ENCODE results near the gene MTG2.
"Not testable (repeated sequence)": the region's sequence is repeated elsewhere in the genome, so short reads cannot be mapped to it uniquely, and the experiment has no call there.

MTG2 gene

DNA sequence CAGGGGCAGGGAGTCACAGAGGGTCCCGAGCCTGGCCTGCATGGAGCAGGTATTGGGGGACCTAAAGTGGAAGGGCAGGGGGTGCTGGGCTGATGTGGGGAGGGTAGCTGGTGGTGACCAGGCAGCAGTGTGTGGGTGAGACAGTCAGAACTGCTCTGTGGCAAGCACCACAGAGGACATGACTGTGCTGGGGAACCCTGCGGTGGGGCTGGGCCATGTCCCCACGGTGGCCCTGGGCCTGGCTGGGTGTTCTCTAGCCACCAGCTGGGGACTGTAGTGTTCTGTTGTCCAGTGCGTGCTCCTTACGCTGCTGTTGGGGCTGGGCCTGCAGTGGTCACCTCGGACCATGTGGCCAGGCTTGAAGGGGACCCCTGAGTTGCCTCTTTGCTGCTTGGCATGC, 35.7 kb upstream of the MTG2 start:
- no peak overlapping the region for H2AK5ac ChIP-seq (ENCODE audit: low read length)
- no peak overlapping the region for H4K12ac ChIP-seq (ENCODE audit: low read depth, low read length)
- no peak overlapping the region for H2AFZ ChIP-seq (ENCODE audit: insufficient read depth, low read length, poor library complexity)
- no peak overlapping the region for H3K18ac ChIP-seq (ENCODE audit: low read length)
- WGBS (ENCODE audit: extremely low coverage, insufficient coverage, insufficient read length), result no CpG with 5 or more reads among the region's 6 CpGs
- H3K27ac ChIP-seq (ENCODE audit: low read depth, low read length), result no peak overlapping the region
- no peak overlapping the region for H3K4me3 ChIP-seq (ENCODE audit: low read depth, low read length)
- H3K9me3 ChIP-seq (ENCODE audit: insufficient read depth, low read depth, low read length), result peaks cover 4% of the 10 kb centered on the region
- peak overlapping the region; percentile 93 for H3K4ac ChIP-seq (ENCODE audit: low read depth, low read length)
- H3K9ac ChIP-seq (ENCODE audit: low read length), result no peak overlapping the region
- H2BK120ac ChIP-seq (ENCODE audit: insufficient read depth, low read length, poor library complexity), result no peak overlapping the region
- no peak overlapping the region for H4K8ac ChIP-seq (ENCODE audit: low read depth, low read length)
- H3K4me1 ChIP-seq (ENCODE audit: control insufficient read depth in 1 of 2, insufficient read depth in 2 of 2, low read length in 2 of 2), result peaks cover 9 to 20% of the 10 kb centered on the region in 2 experiments
- no peak overlapping the region for H2BK5ac ChIP-seq (ENCODE audit: low read depth, low read length, poor library complexity)
- H3K79me1 ChIP-seq (ENCODE audit: low read length), result peaks cover 7% of the 10 kb centered on the region
- no peak for DNase-seq
- no peaks in the 10 kb centered on the region for H3K27me3 ChIP-seq (ENCODE audit: insufficient read depth, low read length)
- H3K79me2 ChIP-seq (ENCODE audit: control insufficient read depth, insufficient read depth, low read length, poor library complexity), result peaks cover 41% of the 10 kb centered on the region
- no peak overlapping the region for H3K4me2 ChIP-seq (ENCODE audit: low read length)
- H3K14ac ChIP-seq (ENCODE audit: low read length), result no peak overlapping the region
- H3K36me3 ChIP-seq (ENCODE audit: control insufficient read depth in 1 of 2, insufficient read depth in 2 of 2, low read length in 2 of 2), result peaks cover 10 to 12% of the 10 kb centered on the region in 2 experiments
- no peak overlapping the region for H2BK12ac ChIP-seq (ENCODE audit: low read length)
- no peak overlapping the region for H4K91ac ChIP-seq (ENCODE audit: low read depth, low read length)
- no peak overlapping the region for H3K23ac ChIP-seq (ENCODE audit: low read length)

DNA sequence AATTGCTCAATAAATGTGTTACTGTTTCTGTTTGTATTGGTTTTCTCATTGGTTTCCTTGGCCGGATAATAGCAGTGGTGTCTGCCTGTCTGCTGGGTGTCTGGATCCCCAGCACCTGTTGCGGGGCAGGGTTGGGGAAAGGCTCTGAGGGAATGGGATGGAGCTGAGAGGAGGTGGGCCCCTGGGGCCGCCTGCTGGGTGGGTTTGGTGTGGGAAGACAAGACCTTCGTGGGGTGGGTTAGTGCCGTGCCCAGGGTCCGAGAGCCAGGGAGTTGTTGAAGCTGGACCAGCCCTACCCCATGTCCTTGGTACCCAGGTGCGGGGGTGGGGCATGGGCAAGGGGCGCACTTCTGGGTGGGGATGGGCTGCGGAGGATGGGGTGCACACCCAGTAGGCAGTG, 35.3 kb upstream of the MTG2 start:
- no CpG with 5 or more reads among the region's 9 CpGs for WGBS (ENCODE audit: extremely low coverage, insufficient coverage, insufficient read length)
- Histone ChIP-seq H2AFZ (ENCODE audit: insufficient read depth, low read length, poor library complexity) (no peak overlapping the region), H3K4me2 (ENCODE audit: low read length) (no peak overlapping the region)

GRCh38 chr20:62148383-62148782, 34.4 kb upstream of the MTG2 start:
- H3K4me3 ChIP-seq (ENCODE audit: low read depth, low read length); H3K23ac ChIP-seq (ENCODE audit: low read length); H3K27me3 ChIP-seq (ENCODE audit: insufficient read depth, low read length); H2AFZ ChIP-seq (ENCODE audit: insufficient read depth, low read length, poor library complexity); H3K9ac ChIP-seq (ENCODE audit: low read length); H3K27ac ChIP-seq (ENCODE audit: low read depth, low read length); H3K14ac ChIP-seq (ENCODE audit: low read length); DNase-seq; H3K9me3 ChIP-seq (ENCODE audit: insufficient read depth, low read depth, low read length); H2AK5ac ChIP-seq (ENCODE audit: low read length); H4K91ac ChIP-seq (ENCODE audit: low read depth, low read length); H2BK5ac ChIP-seq (ENCODE audit: low read depth, low read length, poor library complexity); H2BK120ac ChIP-seq (ENCODE audit: insufficient read depth, low read length, poor library complexity); H3K4me2 ChIP-seq (ENCODE audit: low read length); H2BK12ac ChIP-seq (ENCODE audit: low read length); H4K8ac ChIP-seq (ENCODE audit: low read depth, low read length); H4K12ac ChIP-seq (ENCODE audit: low read depth, low read length); H3K79me1 ChIP-seq (ENCODE audit: low read length); H3K18ac ChIP-seq (ENCODE audit: low read length): not testable (repeated sequence)
- peak overlapping the region; percentile 44 for H3K4ac ChIP-seq (ENCODE audit: low read depth, low read length)
- no CpG with 5 or more reads among the region's 10 CpGs for WGBS (ENCODE audit: extremely low coverage, insufficient coverage, insufficient read length)
- H3K79me2 ChIP-seq (ENCODE audit: control insufficient read depth, insufficient read depth, low read length, poor library complexity), result peaks cover 32% of the 10 kb centered on the region
- H3K4me1 ChIP-seq (ENCODE audit: control insufficient read depth in 1 of 2, insufficient read depth in 2 of 2, low read length in 2 of 2), result peaks cover 9 to 20% of the 10 kb centered on the region in 2 experiments
- H3K36me3 ChIP-seq (ENCODE audit: control insufficient read depth in 1 of 2, insufficient read depth in 2 of 2, low read length in 2 of 2), result peaks cover 18 to 22% of the 10 kb centered on the region in 2 experiments

More for the DNA sequence above, 35.3 kb upstream of the MTG2 start:
- Histone ChIP-seq H4K91ac (ENCODE audit: low read depth, low read length) (no peak overlapping the region), H3K9ac (ENCODE audit: low read length) (no peak overlapping the region), H3K79me1 (ENCODE audit: low read length) (peaks cover 7% of the 10 kb centered on the region), H3K9me3 (ENCODE audit: insufficient read depth, low read depth, low read length) (peaks cover 4% of the 10 kb centered on the region), H3K23ac (ENCODE audit: low read length) (no peak overlapping the region), H3K4ac (ENCODE audit: low read depth, low read length) (peak overlapping the region; percentile 93), H3K27me3 (ENCODE audit: insufficient read depth, low read length) (no peaks in the 10 kb centered on the region), H2BK120ac (ENCODE audit: insufficient read depth, low read length, poor library complexity) (no peak overlapping the region), H3K79me2 (ENCODE audit: control insufficient read depth, insufficient read depth, low read length, poor library complexity) (peaks cover 39% of the 10 kb centered on the region), H3K36me3 (ENCODE audit: control insufficient read depth in 1 of 2, insufficient read depth in 2 of 2, low read length in 2 of 2) (peaks cover 10 to 15% of the 10 kb centered on the region in 2 experiments), H4K8ac (ENCODE audit: low read depth, low read length) (no peak overlapping the region), H3K4me1 (ENCODE audit: control insufficient read depth in 1 of 2, insufficient read depth in 2 of 2, low read length in 2 of 2) (peaks cover 9 to 20% of the 10 kb centered on the region in 2 experiments), H2BK5ac (ENCODE audit: low read depth, low read length, poor library complexity) (no peak overlapping the region), H3K27ac (ENCODE audit: low read depth, low read length) (no peak overlapping the region), H2AK5ac (ENCODE audit: low read length) (no peak overlapping the region), H3K14ac (ENCODE audit: low read length) (no peak overlapping the region), H3K18ac (ENCODE audit: low read length) (no peak overlapping the region), H3K4me3 (ENCODE audit: low read depth, low read length) (no peak overlapping the region), H4K12ac (ENCODE audit: low read depth, low read length) (no peak overlapping the region), H2BK12ac (ENCODE audit: low read length) (no peak overlapping the region)
- no peak for DNase-seq

GRCh38 chr20:62148908-62149314, 33.9 kb upstream of the MTG2 start:
- H3K4ac ChIP-seq (ENCODE audit: low read depth, low read length), result peak overlapping the region; percentile 44
- H3K27ac ChIP-seq (ENCODE audit: low read depth, low read length), result no peak overlapping the region
- H2AFZ ChIP-seq (ENCODE audit: insufficient read depth, low read length, poor library complexity), result no peak overlapping the region
- no peak overlapping the region for H3K23ac ChIP-seq (ENCODE audit: low read length)
- no peak overlapping the region for H2BK120ac ChIP-seq (ENCODE audit: insufficient read depth, low read length, poor library complexity)
- no peaks in the 10 kb centered on the region for H3K79me1 ChIP-seq (ENCODE audit: low read length)
- H3K27me3 ChIP-seq (ENCODE audit: insufficient read depth, low read length), result no peaks in the 10 kb centered on the region
- H4K91ac ChIP-seq (ENCODE audit: low read depth, low read length), result no peak overlapping the region
- H4K8ac ChIP-seq (ENCODE audit: low read depth, low read length), result no peak overlapping the region
- no CpG with 5 or more reads among the region's 20 CpGs for WGBS (ENCODE audit: extremely low coverage, insufficient coverage, insufficient read length)
- no peak overlapping the region for H3K4me2 ChIP-seq (ENCODE audit: low read length)
- no peak overlapping the region for H3K18ac ChIP-seq (ENCODE audit: low read length)
- DNase-seq, result peak in 1 of 2 donors; percentile 38
- H4K12ac ChIP-seq (ENCODE audit: low read depth, low read length), result no peak overlapping the region
- H3K9ac ChIP-seq (ENCODE audit: low read length), result no peak overlapping the region
- H3K14ac ChIP-seq (ENCODE audit: low read length), result no peak overlapping the region
- H2BK5ac ChIP-seq (ENCODE audit: low read depth, low read length, poor library complexity), result no peak overlapping the region
- peak overlapping the region; percentile 34 for H3K4me3 ChIP-seq (ENCODE audit: low read depth, low read length)
- H2AK5ac ChIP-seq (ENCODE audit: low read length), result no peak overlapping the region
- H3K79me2 ChIP-seq (ENCODE audit: control insufficient read depth, insufficient read depth, low read length, poor library complexity), result peaks cover 32% of the 10 kb centered on the region
- peaks cover 21 to 22% of the 10 kb centered on the region in 2 experiments for H3K36me3 ChIP-seq (ENCODE audit: control insufficient read depth in 1 of 2, insufficient read depth in 2 of 2, low read length in 2 of 2)
- no peak overlapping the region for H2BK12ac ChIP-seq (ENCODE audit: low read length)
- H3K9me3 ChIP-seq (ENCODE audit: insufficient read depth, low read depth, low read length), result peaks cover 8% of the 10 kb centered on the region
- peaks cover 9 to 20% of the 10 kb centered on the region in 2 experiments for H3K4me1 ChIP-seq (ENCODE audit: control insufficient read depth in 1 of 2, insufficient read depth in 2 of 2, low read length in 2 of 2)

All from trophoblast cell (in vitro differentiated cells and primary cell).